HL-60/S4 treated with retinoic acid at 250 ng/mL for 4 days and 3 days (cell line): Measurements from ENCODE around the gene STPG1.

Experiments used
- in situ Hi-C: fragments of 300-500 bp; cut with MboI; formaldehyde crosslinking; loops from 2 replicates; pipeline ENCODE4 v1.7.0; 2022; ENCODE audit warnings: low sequenced_read_pairs

Gene STPG1

DNA sequence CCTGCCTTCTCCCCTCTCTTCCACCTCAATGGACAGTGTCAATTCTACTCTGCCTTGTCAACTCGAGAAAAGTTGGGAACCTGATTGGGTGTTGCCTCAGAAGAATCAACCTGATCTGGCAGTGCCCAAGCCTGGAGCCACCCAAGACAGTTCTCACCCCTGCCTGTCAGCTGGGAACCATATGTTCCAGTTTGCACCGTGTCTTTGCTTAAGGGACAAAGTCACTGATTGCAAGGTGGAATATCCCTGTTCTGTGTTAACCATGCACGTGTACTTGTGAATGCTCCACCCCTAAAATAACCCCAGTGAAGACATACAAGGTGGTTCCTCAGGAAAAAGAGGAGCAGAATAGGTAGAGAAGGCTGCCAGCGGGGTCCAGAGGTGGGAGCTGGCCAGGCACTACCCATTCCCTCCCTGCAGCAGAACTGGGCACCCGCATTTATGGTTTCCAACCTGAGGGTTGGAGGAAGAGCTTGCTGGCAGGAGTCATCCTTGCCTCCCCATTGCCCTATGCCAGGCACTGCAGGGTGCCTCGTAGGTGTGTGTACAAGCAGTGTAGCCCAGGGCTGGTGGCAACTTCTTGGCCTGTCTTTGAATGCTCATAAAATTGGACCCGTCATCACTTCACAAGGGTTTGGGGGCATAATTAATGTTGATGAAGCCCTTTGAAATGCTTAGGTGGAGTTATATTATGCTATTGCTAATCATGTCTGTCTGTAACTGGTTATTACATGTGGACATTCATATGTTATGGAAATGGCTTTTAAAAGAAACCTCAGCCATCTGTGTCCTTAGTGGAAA is 13.4 kb upstream of the STPG1 start:
- in situ Hi-C loops = no loop called here

DNA sequence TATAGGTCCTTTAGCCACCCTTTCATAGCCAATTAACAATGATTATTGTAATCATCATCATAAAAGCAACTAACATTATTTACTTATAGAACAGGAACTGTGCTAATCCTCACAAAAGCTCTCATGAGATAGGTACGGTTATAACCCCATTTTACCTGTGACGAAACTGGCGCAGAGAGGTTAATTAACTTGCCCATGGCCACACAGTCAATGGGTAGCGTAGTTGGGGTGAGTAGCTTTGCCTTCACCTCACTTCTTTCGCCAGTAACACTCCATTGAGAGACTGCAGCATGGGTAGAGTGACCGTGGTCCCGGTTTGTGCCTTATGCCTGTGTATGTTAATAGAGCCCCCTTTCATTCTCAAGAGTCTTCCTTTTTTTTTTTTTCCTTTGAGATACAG is 12.3 kb upstream of the STPG1 start:
- in situ Hi-C loops = no loop called here

DNA sequence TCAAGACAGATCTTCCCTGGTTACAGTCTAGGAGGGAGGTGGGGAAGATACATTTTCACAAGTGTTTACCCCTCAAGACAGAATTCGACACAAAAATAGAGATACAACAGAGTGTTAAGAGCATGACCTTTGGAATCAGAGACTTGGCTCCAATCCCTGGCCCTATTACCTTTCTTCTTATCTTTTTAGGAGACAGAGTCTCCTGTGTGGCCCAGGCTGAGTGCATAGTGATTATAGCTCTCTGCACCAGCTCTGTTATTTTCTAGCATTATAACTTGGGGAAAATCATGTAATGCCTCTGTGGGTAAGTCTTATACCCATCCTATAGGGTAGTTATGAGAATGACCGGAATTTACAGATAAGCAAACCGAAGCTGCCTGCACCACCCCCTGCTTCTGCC is 11.9 kb upstream of the STPG1 start:
- in situ Hi-C loops = no loop called here

DNA sequence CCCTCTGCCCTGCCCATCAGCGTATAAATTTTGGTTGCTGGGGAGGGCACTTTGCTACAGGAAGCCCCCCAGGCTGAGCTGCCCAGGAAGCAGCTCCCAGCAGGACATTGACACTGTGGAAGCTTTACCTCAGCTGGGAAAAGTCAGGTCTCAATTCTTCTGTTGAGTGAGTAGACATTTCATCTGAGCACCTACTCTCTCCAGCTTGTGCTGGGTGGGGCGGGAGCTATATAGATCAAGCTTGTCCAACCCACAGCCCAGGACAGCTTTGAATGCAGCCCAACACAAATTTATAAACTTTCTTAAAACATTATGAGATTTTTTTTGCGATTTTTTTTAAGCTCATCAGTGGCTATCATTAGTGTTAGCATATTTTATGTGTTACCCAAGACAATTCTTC is 11.4 kb upstream of the STPG1 start:
- in situ Hi-C loops = no loop called here

DNA sequence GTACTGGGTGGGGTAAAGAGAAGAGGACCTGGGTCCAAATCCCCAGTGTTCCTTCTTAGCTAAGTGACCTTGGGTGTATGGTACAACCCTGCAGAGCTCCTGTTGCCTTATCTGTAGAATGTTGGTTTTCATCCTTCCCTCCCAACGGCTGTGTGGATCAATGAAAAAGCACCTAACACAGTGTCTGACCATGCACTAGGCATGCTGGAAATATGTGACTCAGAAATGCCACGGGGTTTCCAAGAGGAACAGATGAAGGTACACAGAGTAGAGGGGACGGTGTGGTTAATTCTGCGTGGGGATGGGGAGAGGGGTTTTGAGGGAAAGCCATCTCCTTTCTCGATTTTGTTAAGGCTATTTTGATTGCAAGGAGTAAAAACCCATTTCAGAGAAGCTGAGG is 10.6 kb upstream of the STPG1 start:
- in situ Hi-C loops = no loop called here

DNA sequence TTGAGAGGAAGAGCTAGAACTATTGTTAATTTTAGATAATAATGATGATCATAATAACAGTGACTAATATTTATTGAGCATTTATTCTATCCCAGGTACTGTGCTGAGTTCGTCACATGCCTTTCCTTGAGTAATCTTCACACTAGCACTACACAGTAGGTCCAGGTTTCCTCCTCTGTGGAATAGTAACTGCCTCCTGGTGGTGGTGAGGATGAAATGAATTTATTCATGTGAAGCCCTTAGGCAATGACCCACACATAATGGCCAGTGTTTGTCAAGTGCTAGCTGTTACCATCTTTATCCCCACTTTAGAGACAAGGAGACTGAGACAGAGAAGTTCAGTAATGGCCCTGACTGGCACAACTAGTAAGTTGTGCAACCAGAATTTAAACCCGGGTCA is 7.9 kb upstream of the STPG1 start:
- in situ Hi-C loops = no loop called here

DNA sequence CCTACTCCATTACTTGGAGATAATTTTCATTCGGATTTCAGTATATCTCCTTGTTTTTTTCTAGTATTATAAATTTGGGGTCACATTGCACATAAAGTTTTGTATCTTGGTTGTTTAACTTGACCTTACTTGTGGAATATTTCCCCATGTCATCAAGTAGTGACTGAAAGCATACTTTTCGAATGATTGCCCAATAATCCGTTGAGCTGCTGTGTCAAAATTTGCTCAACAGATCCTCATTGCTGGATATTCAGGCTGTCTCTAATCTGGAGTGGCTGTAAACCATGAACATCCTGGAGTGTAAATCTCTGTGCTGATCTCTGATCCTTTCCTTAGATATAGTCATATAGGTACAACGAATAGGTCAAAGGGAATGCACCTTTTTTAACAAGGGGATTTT is 7.0 kb upstream of the STPG1 start:
- in situ Hi-C loops = no loop called here

DNA sequence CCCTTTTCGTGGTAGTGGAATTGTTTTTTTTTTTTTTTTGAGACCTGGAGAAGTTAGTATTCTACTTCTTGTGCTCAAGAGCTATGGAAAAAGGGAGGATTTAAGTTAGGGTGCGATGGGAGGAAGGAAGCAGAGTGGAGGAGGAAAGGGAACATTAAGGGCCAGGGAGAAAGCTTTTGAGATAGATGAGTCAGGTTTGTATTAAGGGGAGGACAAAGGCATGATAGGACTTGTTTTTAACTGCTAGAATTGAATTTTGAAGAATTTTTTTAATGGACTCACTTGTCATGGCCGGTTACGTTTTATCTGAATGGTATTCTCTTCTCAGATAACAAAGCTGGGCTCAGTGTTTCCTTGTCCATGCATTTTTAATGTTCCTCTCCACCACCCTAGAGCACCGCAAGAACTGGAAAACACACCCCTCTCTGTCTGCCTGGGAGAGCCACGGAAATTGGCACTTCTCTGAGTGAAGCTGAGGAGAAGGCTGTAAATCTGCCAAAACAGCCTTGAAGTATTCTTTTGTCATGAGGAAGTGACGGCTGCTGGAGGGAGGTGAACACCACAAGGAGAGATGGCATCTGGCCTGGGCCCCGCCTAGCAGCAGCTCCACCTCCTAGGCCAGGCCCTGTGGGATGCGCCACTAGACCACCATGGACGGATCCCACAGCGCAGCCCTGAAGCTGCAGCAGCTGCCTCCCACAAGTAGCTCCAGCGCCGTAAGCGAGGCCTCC is 5.5 kb upstream of the STPG1 start:
- in situ Hi-C loops = no loop called here

DNA sequence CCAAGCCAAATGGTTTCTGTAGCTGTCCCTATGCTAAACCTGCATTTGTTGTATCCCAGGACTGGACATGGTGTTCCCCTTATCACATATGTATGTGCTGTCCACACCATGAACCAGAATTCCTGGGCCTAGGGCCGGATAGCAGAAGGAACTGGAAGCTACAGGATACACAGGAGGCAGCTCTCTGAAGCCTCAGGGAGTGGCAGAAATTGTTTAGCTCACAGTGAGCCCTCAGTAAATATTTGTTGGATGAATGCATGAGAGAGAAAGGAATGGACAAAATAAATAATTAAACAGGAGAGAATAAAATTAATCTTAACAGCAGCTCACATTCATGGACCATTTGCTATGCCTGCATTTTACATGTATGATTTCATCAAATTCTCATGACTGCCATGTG is 4.1 kb upstream of the STPG1 start:
- in situ Hi-C loops = no loop called here

DNA sequence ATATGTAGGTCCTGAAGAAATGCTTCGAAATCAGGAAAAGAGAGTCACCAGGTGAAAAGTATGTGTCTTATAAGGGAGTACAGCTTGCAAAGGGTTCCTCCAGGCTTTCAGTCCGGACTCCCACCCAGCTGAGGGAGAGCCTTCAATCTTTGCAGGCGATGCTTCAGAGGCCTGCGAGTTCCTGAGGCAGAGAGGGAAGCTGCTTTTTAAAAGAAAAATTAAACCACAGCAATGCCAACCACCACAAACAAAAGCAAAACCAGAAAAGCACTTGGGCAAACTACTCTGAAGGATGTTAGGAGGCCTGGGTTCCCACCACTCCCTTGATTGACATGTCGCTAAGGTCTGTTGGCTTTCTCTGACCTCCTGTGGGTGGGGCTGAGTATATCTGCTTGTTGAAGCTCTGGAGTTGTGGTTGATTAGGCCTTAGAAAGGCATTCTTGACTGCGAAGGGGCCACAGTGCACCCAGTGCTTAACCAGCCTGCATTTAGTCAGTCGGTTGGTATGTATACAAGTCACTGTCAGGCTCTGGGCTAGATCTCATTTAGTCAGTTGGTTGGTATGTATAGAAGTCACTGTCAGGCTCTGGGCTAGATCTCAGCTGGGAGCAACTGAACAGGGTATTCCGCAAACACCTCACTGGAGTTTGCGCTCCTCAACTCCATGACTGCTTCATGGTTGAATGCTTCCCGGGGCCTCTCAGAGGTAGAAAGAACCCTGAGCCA is 3.2 kb upstream of the STPG1 start:
- in situ Hi-C loops = no loop called here

DNA sequence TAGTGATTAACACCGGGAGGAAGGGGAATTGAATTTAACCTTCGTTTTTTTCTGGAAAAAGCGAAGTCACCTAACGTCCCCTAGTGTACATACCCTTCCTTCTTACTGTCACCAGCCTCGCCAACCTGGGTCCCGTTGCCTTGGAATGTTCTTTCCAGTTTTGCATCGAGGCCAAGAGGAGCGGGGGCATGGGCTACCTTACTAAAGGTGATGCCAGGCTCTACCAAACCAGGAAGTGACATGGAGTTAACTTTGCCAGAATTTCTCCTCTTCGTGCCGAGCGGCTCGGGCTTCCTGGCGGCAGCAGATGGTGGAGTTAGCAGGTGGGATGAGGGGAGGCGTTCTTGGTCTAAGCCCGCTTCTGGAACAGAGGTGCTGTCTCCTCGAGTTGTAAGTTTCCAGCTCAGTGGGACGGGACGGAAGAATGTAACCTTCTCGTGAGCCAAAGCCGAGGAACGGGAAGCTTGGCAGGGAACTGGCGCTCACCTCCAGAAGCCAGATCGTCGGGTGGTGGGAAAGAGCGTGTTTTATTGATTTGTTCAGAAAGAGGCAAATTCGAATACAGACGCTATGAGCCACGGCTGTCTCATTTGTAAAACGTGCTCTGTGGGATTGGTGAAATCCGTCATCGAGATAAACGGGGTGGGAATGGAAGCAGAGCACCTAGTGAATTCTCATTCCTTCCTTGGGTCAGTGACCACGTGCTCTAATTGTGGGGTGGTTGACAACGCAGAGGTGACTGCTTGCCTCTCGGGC is 2.5 kb upstream of the STPG1 start:
- in situ Hi-C loops = no loop called here

DNA sequence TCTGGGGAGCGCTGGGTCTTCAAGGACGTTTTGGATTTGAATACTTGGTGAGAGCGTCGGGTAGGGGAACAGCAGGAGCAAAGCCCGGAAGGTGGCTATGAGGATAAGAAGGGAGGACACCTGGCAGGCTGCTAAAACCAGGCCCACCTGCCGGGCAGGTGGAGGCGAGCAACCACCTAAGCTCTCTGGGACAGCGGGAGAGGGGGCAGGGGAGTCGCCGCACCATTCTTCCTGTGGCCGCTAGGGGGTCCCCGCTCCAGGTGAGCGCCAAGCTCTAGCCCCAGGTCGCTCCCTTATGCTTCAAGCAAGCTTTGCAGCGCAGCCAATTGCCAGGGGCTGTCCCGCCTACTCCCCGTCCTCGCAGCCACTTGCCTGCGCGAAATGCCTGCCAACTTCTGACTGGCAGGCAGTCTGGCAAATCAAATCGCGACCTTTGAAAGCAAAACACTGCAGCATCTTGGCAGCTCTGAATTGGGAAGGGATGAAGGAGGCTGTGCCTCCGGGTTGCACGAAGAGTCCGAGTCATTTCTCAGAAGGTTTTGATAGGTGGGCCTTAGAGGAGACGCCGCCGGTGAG is 1.8 kb upstream of the STPG1 start, which contains the start of gene NIPAL3:
NIPAL3 (plus strand) TSS at position 469 of the 576 bp plus-strand sequence. CDS start 3,746 bp downstream, outside the sequence.
- in situ Hi-C loops = no loop called here

DNA sequence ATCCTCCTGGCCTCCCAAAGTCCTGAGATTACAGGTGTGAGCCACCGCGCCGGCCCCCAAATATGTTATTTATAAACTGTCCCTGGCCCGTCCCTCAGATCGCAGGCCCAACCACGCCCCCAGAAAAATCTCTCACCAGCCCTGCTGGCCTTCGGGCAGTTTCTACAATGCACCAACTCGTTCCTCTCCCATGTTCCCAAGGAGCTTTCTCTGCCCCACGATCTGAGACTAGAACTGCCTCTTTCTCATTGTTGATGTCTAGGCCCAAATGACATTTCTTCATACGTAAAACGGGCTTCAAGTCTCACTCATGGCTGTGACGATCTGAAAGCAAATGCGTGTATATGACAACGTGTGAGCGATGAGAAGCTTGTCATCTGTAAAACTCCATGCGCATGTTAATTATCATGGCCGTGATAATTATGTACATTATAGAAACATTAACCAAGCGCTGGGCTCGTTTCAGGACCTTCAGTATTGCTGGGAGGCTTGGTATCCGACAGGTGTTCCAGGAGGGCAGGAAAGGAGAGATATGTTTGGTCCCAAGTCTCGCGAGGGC is 1.3 kb upstream of the STPG1 start:
- in situ Hi-C loops = no loop called here

DNA sequence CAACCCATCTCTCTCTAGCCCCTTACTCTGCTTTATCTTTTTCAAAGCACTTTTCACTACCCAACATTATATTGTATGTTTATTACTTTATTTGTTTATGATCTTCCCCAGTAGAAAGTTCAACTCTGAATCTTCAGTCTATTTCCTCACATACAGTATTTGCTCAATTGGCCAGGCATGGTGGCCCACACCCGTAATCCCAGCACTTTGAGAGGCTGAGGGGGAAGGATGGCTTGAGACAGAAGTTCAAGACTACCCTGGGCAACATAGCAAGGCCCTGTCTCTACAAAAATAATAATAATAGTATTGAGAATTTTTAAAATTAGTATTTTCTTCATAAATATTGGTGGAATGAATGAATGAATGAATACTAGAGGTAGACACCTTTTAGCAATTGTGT is 1.2 kb downstream of the STPG1 start:
- in situ Hi-C loops = no loop called here

DNA sequence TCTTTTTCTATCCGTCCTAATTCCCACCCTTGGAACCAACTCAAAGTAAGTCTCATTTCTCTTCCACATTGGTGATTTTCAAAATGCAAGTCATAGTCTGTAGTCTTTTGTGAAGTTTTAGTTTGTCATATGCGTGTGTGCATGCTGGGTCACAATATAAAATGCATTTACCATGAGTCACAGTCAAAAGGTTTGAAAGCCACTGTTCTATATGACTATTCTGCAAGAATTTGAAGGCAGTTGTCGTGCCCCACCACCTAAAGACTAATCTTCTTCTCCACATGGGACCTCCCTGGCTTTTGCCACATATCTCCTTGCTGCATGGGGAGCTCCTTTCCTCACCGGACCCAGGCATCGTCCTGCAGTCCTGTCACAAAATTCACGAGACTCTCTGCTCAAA is 1.6 kb downstream of the STPG1 start:
- in situ Hi-C loops = no loop called here

DNA sequence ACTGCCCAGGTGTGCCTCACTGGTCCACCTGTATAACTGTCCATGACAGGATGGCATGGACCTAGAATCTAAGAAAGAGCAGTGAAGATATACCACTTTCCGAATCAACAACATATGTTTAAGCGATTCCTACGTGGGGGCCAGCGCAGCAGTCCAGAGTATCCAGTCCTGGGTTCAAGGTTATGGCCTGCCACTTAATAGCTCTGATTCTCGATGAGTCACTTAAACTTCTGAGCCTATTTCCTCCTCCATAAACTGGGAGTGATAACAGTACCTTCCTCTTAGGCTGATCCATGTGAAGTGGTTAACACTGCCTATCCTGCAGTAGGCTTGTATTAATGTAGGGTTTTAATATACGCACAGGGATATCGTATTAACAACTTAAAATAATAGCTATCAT is 2.8 kb downstream of the STPG1 start:
- in situ Hi-C loops = no loop called here

DNA sequence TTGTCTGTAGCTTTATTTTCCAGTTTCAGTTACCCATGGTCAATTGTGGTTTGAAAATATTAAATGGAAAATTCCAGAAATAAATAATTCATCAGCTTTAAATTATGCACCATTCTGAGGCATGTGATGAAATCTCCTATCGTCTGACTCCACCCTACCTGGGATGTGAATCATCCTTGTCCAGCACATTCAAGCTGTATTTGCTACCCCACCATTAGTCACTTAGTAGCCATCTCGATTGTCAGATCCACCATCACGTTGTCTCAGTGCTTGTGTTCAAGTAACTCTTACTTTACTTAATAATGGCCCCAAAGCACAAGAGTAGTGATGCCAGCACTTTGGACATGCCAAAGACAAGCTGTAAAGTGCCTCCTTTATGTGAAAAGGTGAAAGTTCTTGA is 4.0 kb downstream of the STPG1 start:
- in situ Hi-C loops = no loop called here

DNA sequence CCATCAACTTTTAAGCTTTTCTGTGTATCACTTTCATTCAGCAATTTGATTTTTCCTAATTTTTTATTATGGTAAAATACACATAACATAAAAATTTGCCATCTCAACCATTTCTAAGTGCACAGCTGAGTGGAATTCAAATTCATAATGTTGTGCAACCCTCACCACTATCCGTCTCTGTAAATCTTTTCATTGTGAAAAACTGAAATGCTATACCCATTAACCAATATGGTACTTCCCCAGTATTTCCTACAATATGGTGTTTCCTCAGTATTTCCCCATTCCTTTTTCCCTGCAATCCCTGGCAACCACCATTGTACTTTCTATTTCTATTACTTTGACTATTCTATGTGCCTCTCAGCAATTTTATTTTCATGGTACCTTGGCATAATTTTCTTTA is 6.8 kb downstream of the STPG1 start:
- in situ Hi-C loops = no loop called here

DNA sequence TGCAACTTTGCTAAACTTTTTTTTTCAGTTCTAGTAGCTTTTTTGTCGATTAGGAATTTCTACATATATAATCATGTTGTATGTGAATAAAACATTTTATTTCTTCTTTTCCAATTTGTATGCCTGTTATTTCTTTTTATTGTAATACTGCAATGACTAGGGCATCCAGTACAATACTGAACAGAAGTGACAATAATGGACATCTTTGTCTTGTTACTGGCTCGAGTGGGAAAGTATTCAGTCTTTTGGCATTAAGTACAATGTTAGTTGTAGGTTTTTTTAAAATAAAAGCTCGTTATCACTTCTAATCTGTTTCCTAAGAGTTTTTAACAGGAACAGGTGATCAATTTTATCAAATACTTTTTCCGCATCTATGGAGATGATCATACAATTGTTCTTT is 9.8 kb downstream of the STPG1 start:
- in situ Hi-C loops = no loop called here

DNA sequence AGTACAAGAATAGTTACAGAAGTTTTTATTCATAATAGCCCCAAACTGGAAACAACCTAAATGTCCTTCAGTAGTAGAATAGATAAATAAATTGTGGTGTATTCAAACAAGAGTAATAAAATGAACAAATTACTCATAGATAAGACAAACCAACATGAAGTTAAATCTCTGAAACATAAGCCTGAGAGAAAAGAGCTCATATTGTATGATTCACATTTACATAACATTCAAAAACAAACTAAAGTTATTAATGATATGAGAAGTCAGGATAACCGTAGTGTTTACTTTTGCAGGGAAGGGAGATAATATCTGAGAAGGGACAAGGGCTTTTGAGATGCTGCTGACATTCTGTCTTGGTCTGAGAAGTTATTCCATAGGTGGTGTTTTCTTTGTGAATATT is 13.5 kb downstream of the STPG1 start:
- in situ Hi-C loops = no loop called here
